Choroid plexus epithelial cell (primary cell): ENCODE data around the gene IFIT3.
A peak's percentile ranks its signal among the peaks of the same experiment; 100 is the strongest.

ENCODE experiments used
- DNase-seq: peaks from one replicate; pipeline ENCODE4 v3.0.0-alpha.2; 2010; ENCODE audit warnings: low read depth
- H3K4me3 ChIP-seq: 2 replicates; pipeline ENCODE4 v1.5.1; 2011; ENCODE audit warnings: low read depth, mild to moderate bottlenecking, control low read depth, low read length, moderate library complexity
- CTCF ChIP-seq: conservative IDR thresholded peaks from 2 replicates; pipeline ENCODE4 v1.5.1; 2011; ENCODE audit warnings: low read depth, mild to moderate bottlenecking, control low read depth, inconsistent platforms, low read length, moderate library complexity

The IFIT3 gene

GRCh38 chr10:89351780-89352597, 24.2 kb downstream of the IFIT3 start:
- TF ChIP-seq CTCF = no peak
- DNase-seq = peak; percentile 97
- H3K4me3 ChIP-seq = peak overlapping the region; percentile 26

GRCh38 chr10:89352802-89353201, 25.0 kb downstream of the IFIT3 start:
- DNase-seq = peak; percentile 15
- no peak overlapping the region for H3K4me3 ChIP-seq
- no peak for TF ChIP-seq CTCF

- no peak overlapping the region for H3K4me3 ChIP-seq
- TF ChIP-seq CTCF = no peak
- peak; percentile 71 for DNase-seq
These were observed 27.7 kb downstream of the IFIT3 start for GRCh38 chr10:89355394-89355931.

GRCh38 chr10:89357096-89357495, 29.3 kb downstream of the IFIT3 start:
- DNase-seq = peak; percentile 37
- no peak for TF ChIP-seq CTCF
- H3K4me3 ChIP-seq = no peak overlapping the region

- no peak for DNase-seq
- no peak overlapping the region for H3K4me3 ChIP-seq
- no peak for TF ChIP-seq CTCF
These were observed 30.2 kb downstream of the IFIT3 start for GRCh38 chr10:89357975-89358374.

- no peak for DNase-seq
- H3K4me3 ChIP-seq = no peak overlapping the region
- no peak for TF ChIP-seq CTCF
These were observed 32.4 kb downstream of the IFIT3 start for GRCh38 chr10:89360157-89360556.

GRCh38 chr10:89362929-89363328, 35.1 kb downstream of the IFIT3 start:
- H3K4me3 ChIP-seq = no peak overlapping the region
- TF ChIP-seq CTCF = no peak
- DNase-seq = no peak
